Activated T-helper 1 cell treated with anti-CD3 and anti-CD28 coated beads, Interleukin-12 subunit alpha, Interleukin-12 subunit beta, Interleukin-2, Interleukin-4 antibody, amounts not matched to agents 30 ng/mL and 10 ng/mL and 1 ng/mL, durations not matched to agents 14 hours and 24 hours and 36 hours (primary cell): ENCODE measurements around the gene NRCAM. TPM values are rescaled to one million over a fixed set of nuclear protein-coding genes. Genes with fewer than 3 reads are reported as not detected.

ENCODE experiments used
- DNase-seq: peaks from one replicate; pipeline ENCODE4 v3.0.0; 2021; ENCODE audit warnings: low spot score
- H3K27ac Mint-ChIP-seq: one replicate; pipeline ENCODE4 v1.8.0; 2021; ENCODE audit warnings: mild to moderate bottlenecking, mixed read lengths
- H3K27me3 Mint-ChIP-seq: one replicate; pipeline ENCODE4 v1.8.0; 2022; ENCODE audit warnings: mild to moderate bottlenecking, moderate library complexity, mixed read lengths; ENCODE audit not compliant: insufficient read depth
- H3K36me3 Mint-ChIP-seq: one replicate; pipeline ENCODE4 v1.8.0; 2021; ENCODE audit warnings: low read depth, mixed read lengths
- H3K4me1 Mint-ChIP-seq: one replicate; pipeline ENCODE4 v1.8.0; 2021; ENCODE audit warnings: low read depth, mixed read lengths
- H3K4me3 Mint-ChIP-seq: one replicate; pipeline ENCODE4 v1.8.0; 2021; ENCODE audit warnings: mild to moderate bottlenecking, moderate library complexity, mixed read lengths
- H3K9me3 Mint-ChIP-seq: one replicate; pipeline ENCODE4 v1.8.0; 2021; ENCODE audit warnings: mixed read lengths
- intact Hi-C: fragments of 100-400 bp; cut with micrococcal nuclease; formaldehyde crosslinking; loops from one replicate; pipeline ENCODE4 v1.15.1; 2024
- total RNA-seq: library from RNA; stranded (reverse); gene quantifications from 2 replicates; pipeline ENCODE4 v1.2.3, GENCODE V29; 2022

NRCAM gene
- total RNA-seq, 1 donor from 2014 or later: 0.21 TPM

DNA sequence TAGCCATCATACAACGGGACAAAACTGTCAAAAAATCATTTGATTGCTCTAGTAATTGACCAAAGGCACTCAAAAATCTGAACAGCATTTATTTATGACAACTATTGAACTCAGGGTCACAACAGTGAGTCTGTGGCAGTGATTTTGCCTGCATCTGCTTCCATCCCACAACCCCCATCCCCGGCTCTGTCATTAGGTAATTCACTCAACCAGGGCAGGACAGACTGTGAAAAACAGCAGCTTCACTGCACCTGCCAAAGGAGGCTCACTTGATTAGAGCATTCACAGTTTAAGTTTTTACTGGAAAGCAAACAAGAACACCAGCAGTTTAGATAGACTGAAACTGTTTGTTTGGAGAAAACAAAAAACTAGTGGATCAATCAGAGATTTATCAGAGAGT, 22.2 kb downstream of the NRCAM start:
- intact Hi-C loops: no loop called here
- no peaks in the 10 kb centered on the region for H3K36me3 Mint-ChIP-seq
- no peak overlapping the region for H3K27ac Mint-ChIP-seq
- H3K27me3 Mint-ChIP-seq: peaks cover 14% of the 10 kb centered on the region
- H3K4me1 Mint-ChIP-seq: no peaks in the 10 kb centered on the region
- no peak overlapping the region for H3K4me3 Mint-ChIP-seq
- DNase-seq: no peak
- H3K9me3 Mint-ChIP-seq: no peaks in the 10 kb centered on the region

DNA sequence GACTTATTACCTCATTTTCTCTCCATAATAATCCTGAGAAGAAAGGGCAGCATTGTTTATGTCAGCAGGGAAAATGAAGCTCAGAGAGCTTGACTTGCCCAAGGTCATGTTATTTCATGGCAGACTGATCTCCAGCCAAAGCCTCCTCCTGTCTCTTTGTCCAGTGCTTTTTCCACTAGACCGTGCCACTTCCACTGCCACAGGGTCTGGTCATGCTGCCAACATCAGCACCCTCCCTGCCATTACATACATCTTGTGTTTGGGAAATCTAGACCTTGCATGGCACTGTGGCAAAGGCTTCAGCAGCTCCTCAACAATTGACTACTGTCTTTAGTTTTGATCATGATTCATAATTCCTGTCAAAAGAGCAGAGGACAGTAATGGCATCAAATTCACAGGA, 25.1 kb downstream of the NRCAM start:
- DNase-seq: no peak
- no peaks in the 10 kb centered on the region for H3K9me3 Mint-ChIP-seq
- peaks cover 14% of the 10 kb centered on the region for H3K27me3 Mint-ChIP-seq
- no peaks in the 10 kb centered on the region for H3K36me3 Mint-ChIP-seq
- intact Hi-C loops: no loop called here
- H3K4me3 Mint-ChIP-seq: no peak overlapping the region
- H3K4me1 Mint-ChIP-seq: no peaks in the 10 kb centered on the region
- no peak overlapping the region for H3K27ac Mint-ChIP-seq

DNA sequence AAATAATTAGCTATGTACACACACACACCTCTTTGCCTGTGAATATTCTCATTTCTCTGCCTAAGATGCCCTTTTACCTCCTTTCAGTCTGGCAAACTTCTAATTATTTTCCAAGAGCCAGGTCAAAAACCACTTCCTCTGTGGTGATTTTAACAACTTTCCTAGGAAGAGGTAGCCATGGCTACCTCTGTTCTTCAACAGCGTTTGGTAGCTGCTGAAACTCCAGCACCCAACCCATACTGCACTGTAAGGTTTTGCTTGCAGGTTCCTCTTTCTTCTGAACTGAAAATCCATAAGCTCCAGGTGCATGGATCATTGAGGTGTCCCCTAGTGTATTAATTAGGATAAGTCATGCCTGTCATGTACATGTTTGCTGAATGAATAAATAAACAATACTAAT, 25.6 kb downstream of the NRCAM start:
- H3K4me1 Mint-ChIP-seq: no peaks in the 10 kb centered on the region
- H3K27me3 Mint-ChIP-seq: peaks cover 14% of the 10 kb centered on the region
- intact Hi-C loops: no loop called here
- DNase-seq: no peak
- H3K9me3 Mint-ChIP-seq: no peaks in the 10 kb centered on the region
- H3K36me3 Mint-ChIP-seq: no peaks in the 10 kb centered on the region
- H3K27ac Mint-ChIP-seq: no peak overlapping the region
- H3K4me3 Mint-ChIP-seq: no peak overlapping the region

DNA sequence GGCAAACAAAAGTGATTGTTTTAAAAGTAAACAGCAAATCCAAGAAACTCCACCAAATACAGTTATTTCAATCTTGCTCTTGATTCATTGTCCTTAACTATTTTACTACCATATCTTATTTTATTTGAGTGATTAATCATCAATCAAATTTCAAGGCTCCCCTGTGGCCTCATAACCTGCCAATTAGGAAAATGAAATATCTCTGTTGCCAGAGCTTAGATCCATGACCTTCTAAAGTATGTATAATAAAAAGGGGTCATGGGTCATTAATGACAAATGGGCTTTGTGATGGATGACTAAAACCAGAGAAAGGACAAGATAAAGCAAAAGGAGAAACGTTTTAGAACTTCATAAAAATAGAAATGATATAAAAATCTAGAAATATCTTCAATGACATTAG, 28.5 kb downstream of the NRCAM start:
- peaks cover 20% of the 10 kb centered on the region for H3K27me3 Mint-ChIP-seq
- intact Hi-C loops: no loop called here
- H3K4me3 Mint-ChIP-seq: no peak overlapping the region
- no peaks in the 10 kb centered on the region for H3K9me3 Mint-ChIP-seq
- no peak for DNase-seq
- H3K4me1 Mint-ChIP-seq: peaks cover 6% of the 10 kb centered on the region
- no peak overlapping the region for H3K27ac Mint-ChIP-seq
- H3K36me3 Mint-ChIP-seq: no peaks in the 10 kb centered on the region

DNA sequence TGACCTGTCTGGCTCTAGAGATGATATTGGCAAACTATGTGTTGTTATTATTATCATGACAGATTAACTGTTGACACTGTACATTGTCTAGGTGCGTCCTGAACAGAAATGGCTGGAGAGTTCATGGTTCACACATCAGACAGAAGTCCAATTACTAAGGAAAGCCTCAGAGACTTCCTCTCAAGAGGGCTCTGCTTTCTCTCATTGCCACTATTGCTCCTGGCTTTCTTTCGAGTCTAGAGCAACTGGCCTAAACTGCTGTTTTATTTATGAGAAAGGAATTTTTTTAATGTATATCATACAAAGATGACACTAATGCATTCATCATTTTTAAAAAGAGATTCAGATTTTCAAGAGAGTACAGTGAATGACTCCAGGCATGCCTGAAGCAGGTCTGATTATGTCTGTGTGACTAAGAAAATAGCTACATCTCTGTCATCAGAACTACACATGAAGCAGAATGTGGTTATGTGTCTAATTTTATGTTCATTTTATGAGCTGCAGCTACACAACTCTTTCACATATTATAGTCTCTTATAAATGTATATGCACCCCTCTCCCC, 30.4 kb downstream of the NRCAM start:
- no peaks in the 10 kb centered on the region for H3K9me3 Mint-ChIP-seq
- H3K27me3 Mint-ChIP-seq: peaks cover 16% of the 10 kb centered on the region
- no peak overlapping the region for H3K27ac Mint-ChIP-seq
- H3K36me3 Mint-ChIP-seq: no peaks in the 10 kb centered on the region
- intact Hi-C loops: no loop called here
- no peak overlapping the region for H3K4me3 Mint-ChIP-seq
- peaks cover 6% of the 10 kb centered on the region for H3K4me1 Mint-ChIP-seq
- no peak for DNase-seq

DNA sequence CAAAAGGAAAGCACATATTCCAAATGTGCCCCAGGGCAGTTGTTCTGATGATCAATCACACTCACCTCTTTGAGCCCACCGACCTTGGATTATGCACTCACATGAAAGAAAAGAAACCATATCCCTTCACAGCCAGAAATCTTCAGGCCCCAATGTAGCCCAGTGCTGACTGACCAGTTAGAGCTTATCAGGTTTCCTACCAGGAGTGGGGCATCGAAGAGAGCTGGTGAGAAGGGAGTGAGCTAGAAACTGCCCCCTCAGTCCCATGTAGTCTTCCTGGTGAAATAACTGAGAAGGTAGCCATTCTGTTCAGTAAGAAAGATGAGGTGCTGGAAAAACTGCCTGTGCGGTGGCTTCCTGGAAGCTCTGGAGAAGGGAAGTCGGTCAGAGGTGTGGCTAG, 32.2 kb downstream of the NRCAM start:
- Mint-ChIP-seq H3K36me3 (no peaks in the 10 kb centered on the region), H3K4me3 (no peak overlapping the region), H3K27me3 (peaks cover 6% of the 10 kb centered on the region), H3K9me3 (no peaks in the 10 kb centered on the region), H3K27ac (no peak overlapping the region), H3K4me1 (peaks cover 6% of the 10 kb centered on the region)
- DNase-seq: no peak
- intact Hi-C loops: no loop called here

DNA sequence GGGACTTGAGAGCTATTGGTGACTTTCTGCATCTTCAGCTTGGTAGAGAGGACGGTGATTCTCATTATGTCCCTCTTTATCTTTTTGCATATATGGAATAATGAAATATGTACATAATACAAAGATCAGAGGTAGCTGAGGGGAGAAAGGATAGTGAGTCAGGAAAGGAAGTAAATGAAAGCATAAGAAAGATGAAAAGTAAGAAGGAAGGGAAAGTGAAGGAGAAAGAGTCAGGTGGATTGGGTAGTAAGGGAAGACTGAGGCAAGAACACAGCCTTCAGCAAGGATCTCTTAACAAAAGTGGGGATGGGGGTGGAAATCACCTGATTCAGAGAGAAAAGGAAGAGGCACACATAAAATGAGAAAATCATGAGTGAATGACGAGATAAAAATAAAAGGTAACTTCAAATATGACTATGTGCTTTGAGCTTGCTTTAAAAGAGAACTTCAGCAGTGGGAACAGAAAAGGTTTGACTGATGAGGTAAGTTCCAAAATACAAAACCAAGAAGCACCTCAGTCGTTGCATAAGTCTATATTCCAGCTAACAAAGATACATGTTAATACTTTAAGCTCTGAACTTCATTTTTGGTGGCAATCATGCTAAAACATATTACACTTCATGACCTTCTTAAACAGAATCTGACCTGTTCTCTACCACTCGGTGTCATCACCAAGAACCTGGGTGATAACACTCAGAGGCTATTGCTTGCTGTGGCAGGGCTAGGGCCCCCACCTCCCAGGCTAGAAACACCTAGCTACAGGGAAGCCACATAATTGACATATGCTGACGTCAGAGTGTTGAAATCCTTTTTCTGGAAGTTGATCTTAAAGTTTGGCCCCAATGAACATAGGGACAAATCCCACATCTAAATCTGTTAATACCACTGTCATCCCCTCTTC, 32.9 kb downstream of the NRCAM start:
- H3K4me3 Mint-ChIP-seq: no peak overlapping the region
- H3K27me3 Mint-ChIP-seq: peaks cover 6% of the 10 kb centered on the region
- DNase-seq: no peak
- no peaks in the 10 kb centered on the region for H3K36me3 Mint-ChIP-seq
- no peaks in the 10 kb centered on the region for H3K9me3 Mint-ChIP-seq
- intact Hi-C loops: no loop called here
- H3K27ac Mint-ChIP-seq: no peak overlapping the region
- H3K4me1 Mint-ChIP-seq: peaks cover 6% of the 10 kb centered on the region

DNA sequence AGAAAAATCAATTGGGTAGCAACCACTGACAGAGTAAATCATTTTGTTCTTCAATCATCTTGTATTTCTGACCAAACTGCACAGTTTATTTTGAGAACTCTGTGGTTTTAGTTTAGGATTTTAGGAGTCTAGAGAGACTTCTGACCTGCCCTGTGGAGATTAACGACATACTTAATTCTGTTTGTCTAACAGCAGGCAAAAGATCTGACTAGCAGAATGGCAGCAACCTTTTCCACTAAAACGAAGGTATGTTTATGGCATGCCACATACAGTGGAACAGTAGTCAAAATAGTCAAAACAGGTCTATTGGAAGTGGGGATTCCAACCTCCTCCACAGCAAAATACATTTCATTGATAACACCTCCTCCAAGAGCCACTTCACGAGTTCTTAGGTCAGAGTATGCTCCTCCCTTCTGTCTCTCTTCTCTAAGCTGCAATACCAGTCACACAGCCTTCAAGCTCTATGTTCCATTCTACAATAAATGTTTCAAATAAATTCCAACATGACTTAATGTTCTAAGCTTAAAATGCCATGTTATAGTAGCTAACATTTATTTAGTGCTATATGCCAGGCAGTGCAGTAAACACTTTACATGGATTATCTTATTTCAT, 34.4 kb downstream of the NRCAM start:
- peaks cover 9% of the 10 kb centered on the region for H3K4me1 Mint-ChIP-seq
- H3K27ac Mint-ChIP-seq: no peak overlapping the region
- no peak for DNase-seq
- peaks cover 6% of the 10 kb centered on the region for H3K27me3 Mint-ChIP-seq
- intact Hi-C loops: no loop called here
- no peaks in the 10 kb centered on the region for H3K36me3 Mint-ChIP-seq
- no peaks in the 10 kb centered on the region for H3K9me3 Mint-ChIP-seq
- no peak overlapping the region for H3K4me3 Mint-ChIP-seq

DNA sequence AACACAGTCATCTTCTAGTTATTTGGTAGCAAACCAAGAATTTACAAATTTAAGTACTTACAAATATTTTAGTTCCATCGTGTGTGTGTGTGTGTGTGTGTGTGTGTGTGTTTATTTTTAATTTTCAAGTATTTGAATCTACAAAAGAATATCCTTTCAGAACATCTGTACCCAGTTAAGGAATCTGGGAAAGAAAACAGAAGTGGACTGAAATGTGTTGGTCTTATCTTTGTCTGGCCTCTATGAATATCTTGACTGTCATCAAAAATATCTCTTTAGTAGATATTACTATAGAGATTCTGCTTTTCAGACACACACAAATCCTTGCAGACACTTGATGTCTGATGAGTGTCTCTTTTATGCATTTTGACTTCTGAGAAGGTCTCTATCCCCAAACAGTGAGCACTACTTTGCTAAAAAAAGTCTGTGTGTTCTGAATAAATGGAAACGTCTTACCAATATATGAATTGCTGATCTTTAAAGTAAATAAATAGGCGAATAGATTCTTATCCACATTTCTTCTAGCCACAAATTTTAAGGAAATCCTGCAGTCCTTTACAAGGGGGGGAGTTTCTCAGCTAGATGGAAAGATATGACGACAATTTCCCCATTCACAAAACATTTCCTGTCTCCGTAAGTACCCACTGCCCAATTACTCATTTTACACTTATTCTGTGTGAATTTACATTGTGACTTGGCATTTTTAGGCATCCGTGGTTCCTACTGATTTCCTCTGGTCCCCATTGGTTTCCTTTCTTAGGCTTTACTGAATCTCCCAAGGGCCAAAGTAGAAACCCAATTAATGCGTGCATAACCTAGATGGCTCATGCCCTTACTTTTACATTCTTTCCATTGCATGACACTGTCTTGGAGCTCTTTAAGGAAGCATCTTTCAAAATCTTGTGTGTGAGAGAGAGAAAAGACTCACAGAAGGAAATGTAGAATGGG, 36.0 kb downstream of the NRCAM start:
- Mint-ChIP-seq H3K4me3 (no peak overlapping the region), H3K4me1 (peaks cover 20% of the 10 kb centered on the region), H3K27ac (no peak overlapping the region), H3K36me3 (no peaks in the 10 kb centered on the region), H3K9me3 (no peaks in the 10 kb centered on the region), H3K27me3 (peaks cover 6% of the 10 kb centered on the region)
- no peak for DNase-seq
- intact Hi-C loops: no loop called here

DNA sequence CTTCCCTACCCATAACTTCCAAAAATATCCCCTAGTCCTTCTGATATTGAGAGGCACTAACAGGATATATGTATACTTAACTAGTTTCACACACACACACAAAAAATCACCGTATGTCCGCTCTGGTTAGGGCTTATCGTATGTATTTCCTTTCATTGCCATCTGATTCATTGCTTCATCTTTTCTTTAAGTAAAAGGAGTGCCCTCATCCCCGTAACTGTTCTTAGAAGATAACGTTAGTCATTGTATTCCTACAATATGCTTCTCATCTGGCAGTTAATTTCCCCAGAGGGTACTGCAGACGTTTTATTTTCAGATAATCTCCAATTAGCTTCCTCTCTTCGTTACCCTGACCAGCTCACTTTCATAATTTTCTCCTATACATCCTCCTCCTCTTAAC, 37.3 kb downstream of the NRCAM start:
- H3K9me3 Mint-ChIP-seq: no peaks in the 10 kb centered on the region
- no peak for DNase-seq
- no peaks in the 10 kb centered on the region for H3K36me3 Mint-ChIP-seq
- H3K4me3 Mint-ChIP-seq: no peak overlapping the region
- peaks cover 3% of the 10 kb centered on the region for H3K27me3 Mint-ChIP-seq
- H3K4me1 Mint-ChIP-seq: peaks cover 20% of the 10 kb centered on the region
- intact Hi-C loops: no loop called here
- H3K27ac Mint-ChIP-seq: no peak overlapping the region

DNA sequence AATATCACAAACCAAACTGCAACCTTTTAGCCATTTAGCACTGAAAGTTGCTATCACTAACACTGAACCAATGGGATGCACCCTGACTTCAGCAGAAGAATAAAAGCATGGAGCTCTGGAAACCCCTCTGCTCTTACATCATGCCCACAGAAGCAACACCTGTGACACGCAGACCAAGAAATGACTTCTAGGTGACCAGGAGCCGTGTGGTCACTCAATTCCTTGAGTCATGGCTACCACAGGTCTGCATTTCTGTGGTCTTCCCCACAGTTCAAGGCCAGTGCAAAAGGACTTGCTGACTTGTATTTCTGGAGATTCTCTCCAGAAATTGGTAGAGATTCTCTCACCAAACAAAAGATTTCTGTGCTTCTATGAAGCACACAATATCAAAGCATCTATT, 38.3 kb downstream of the NRCAM start:
- Mint-ChIP-seq H3K27me3 (peaks cover under 1% of the 10 kb centered on the region), H3K4me3 (no peak overlapping the region), H3K27ac (no peak overlapping the region), H3K4me1 (peaks cover 15% of the 10 kb centered on the region), H3K36me3 (no peaks in the 10 kb centered on the region), H3K9me3 (no peaks in the 10 kb centered on the region)
- DNase-seq: no peak
- intact Hi-C loops: no loop called here

DNA sequence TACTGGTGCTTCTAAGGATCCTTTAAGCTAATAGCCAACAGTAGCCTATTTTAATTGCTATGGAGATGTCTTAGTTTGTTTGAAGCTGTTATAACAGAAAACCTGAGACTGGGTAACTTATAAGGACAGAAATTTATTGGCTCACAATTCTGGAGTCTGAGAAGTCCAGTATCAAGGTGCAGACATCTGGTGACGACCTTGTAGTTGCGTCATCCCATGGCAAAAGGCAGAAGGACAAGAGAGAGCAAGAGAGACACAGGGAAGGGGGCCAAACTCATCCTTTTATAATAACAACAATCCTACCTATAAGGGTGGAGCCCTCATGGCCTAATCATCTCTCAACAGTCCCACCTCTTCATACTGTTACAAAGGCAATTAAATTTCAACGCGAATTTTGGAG, 39.1 kb downstream of the NRCAM start:
- DNase-seq: no peak
- Mint-ChIP-seq H3K4me3 (no peak overlapping the region), H3K36me3 (no peaks in the 10 kb centered on the region), H3K27me3 (peaks cover 4% of the 10 kb centered on the region), H3K4me1 (peaks cover 13% of the 10 kb centered on the region), H3K9me3 (no peaks in the 10 kb centered on the region), H3K27ac (no peak overlapping the region)
- intact Hi-C loops: no loop called here
